IPS-NIHi7 (cell line): Measurements from ENCODE around the gene IL10RB.
"Not testable (repeated sequence)": the region's sequence is repeated elsewhere in the genome, so short reads cannot be mapped to it uniquely, and the experiment has no call there.

Experiments
- DNase-seq: peaks from one replicate; pipeline ENCODE4 v3.0.0; 2012; ENCODE audit warnings: mixed read lengths; ENCODE audit errors: extremely low spot score

IL10RB gene

DNA sequence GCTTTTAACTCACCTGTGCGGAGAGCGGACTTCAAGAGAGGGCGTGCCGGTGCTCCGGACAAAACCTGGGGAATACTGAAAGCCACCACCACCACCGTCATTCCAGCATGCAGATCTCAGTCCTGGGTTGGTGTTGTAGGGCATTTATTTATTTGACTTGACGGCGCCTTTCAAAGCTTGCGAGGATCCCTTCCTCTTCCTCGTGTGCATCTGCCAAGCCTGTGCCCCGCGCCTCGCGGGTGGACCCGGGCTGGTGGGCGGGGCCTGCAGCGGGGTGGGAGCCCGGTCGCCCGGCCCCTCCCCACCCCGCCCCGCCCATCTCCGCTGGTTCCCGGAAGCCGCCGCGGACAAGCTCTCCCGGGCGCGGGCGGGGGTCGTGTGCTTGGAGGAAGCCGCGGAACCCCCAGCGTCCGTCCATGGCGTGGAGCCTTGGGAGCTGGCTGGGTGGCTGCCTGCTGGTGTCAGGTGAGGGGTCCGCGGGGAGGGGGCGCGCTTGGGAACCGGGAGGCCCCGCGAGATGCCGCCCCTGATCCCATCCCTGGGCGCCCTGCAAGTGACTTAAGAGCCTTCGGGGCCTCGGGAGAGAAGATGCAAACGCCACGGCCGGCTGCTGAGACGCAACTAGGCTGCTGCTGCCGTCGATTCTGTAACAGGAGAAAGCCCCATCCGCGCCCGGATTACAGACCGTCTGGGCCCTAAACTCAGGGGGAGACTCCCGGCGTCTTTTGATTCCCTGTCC lies at the start of gene IL10RB:
IL10RB (plus strand) TSS at position 318 of the 739 bp plus-strand sequence; CDS start at position 417, 99 bp downstream.
- DNase-seq, result peak; percentile 94

DNA sequence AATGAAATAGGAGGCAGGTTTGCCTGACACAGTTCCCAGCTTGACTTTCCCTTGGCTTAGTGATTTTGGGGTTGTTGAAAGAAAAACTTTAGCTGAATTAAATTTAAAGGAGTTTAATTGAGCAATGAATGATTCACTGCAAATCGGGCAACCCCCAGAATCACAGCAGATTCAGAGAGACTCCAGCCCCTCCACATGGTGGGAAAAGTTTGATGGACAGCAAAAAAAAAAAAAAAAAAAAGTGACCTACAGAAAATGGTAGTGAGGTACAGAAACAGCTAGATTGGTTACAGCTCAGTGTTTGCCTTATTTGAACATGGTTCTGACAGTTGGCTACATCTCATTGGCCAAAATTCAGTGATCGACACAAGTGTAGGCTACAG lies 49.0 kb upstream of the IL10RB start:
- no peak for DNase-seq

DNA sequence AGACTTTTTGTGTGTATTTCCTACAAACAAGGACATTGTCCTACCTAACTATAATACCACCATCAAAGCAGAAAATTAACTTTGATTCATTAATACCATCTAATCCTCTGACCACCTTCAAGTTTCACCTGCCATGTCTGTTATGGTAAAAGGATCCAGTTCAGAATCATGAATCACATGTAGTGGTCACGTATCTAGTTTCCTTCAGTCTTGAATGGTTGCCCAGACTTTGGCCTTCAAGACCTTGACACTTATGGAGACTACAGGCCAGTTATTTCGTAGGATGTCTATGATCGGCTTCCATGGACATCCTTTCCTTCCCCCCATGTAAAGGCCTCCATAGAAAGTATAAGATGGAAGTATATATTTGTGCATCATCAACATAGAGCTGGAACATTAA lies 46.9 kb upstream of the IL10RB start:
- no peak for DNase-seq

DNA sequence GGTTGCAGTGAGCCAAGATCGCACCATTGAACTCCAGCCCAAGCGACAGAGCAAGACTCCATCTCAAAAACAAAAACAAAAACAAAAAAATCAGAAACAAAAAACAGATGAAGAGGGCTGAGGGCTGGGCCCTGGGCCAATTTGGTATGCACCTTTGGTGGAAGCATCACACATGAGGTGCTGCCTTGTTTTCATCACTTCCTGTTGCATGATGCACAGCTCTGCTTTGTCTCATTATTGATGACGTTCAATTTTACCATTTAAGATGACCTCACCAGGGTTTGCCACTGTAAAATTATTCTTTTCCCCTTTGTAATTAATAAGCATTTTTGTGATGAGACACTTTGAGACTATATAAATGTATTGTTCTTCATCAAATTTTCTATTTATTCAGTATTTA lies 46.2 kb upstream of the IL10RB start:
- no peak for DNase-seq

DNA sequence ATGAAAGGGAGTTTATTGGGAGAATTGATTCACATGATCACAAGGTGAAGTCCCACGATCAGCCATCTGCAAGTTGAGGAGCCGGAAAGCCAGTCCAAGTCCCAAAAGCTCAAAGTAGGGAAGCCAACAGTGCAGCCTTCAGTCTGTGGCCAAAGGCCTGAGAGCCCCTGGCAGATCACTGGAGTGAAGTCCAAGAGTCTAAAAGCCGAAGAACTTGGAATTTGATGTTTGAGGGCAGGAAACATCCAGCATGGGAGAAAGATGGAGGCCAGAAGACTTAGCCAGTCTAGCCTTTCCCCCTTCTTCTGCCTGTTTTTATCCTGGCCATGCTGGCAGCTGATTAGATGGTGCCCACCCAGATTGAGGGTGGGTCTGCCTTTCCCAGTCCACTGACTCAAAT lies 40.8 kb upstream of the IL10RB start:
- DNase-seq, result not testable (repeated sequence)

DNA sequence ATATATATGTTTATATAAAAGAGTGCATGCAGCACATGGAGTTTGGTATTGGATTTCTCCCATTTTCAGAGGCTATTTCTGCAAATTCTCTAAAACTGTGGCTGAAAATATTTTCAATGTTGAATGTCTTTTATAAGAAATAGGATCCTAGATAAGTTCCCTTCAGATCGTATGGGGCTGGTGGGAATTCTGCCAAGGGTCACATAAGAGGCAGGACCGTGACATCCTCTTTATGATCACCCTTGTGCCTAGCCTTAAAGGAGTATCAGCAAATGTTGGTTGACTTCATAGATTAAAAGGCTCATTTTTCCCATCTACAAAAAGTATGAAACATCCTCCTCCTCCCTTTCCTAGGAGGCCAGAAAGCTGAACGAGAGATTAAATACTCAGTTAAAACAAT lies 37.7 kb upstream of the IL10RB start:
- DNase-seq, result no peak

DNA sequence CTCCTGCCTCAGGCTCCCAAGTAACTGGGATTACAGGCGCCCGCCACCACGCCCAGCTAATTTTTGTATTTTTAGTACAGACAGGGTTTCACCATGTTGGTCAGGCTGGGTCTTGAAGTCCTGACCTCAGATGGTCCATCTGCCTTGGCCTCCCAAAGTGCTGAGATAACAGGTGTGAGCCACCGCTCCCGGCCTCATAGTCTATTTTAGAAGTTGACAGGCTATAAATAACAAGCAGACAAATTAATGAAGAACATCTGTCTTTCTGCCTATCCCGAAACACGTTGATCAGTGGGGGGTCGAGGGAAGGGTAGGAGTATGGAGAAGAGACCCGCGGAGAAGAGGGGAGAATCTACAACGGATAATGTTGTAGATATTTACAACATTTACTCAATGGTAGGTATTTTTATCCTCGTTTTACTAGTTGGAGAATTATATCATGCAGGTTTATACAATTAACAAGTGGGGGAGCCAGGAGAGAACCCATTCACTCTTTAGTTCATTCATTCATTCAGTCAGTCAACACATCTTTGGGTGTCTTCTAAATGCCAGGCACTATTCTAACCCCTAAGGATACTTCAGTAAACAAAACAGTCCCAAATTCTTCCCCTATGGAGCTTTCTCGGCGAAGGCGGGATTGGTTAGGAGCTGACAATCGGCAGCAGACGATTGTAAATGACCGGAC lies 36.9 kb upstream of the IL10RB start:
- no peak for DNase-seq

DNA sequence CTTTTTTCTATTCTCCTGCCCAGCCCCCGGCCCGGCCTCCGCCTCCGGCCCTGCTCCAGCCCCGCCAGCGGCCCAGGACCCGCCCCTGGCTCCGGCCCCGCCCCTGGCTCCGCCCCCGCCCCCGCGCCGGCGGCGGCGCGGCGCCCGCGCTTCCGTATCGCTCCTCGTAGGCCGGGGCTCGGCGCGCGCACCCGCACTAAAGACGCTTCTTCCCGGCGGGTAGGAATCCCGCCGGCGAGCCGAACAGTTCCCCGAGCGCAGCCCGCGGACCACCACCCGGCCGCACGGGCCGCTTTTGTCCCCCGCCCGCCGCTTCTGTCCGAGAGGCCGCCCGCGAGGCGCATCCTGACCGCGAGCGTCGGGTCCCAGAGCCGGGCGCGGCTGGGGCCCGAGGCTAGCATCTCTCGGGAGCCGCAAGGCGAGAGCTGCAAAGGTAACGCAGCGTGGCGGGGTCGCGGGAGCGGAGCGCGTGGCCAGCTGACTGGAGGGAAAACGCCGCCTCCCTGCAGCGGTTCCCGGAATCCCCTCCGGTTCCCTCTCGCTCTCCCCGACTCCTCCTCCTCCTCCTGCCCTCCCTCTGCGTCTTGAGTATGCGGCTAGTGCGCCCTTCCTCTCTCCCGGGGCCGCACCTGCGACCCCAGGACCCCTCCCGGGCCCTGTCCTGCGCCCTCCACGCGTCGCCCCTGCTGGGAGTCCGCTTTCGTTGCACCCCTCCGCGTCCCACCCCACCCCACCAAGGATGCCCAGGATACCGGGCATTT lies 36.2 kb upstream of the IL10RB start, which contains the start of gene IFNAR2:
IFNAR2 (plus strand) TSS at position 155 of the 761 bp plus-strand sequence. CDS start 11,985 bp downstream, outside the sequence.
- peak; percentile 98 for DNase-seq

DNA sequence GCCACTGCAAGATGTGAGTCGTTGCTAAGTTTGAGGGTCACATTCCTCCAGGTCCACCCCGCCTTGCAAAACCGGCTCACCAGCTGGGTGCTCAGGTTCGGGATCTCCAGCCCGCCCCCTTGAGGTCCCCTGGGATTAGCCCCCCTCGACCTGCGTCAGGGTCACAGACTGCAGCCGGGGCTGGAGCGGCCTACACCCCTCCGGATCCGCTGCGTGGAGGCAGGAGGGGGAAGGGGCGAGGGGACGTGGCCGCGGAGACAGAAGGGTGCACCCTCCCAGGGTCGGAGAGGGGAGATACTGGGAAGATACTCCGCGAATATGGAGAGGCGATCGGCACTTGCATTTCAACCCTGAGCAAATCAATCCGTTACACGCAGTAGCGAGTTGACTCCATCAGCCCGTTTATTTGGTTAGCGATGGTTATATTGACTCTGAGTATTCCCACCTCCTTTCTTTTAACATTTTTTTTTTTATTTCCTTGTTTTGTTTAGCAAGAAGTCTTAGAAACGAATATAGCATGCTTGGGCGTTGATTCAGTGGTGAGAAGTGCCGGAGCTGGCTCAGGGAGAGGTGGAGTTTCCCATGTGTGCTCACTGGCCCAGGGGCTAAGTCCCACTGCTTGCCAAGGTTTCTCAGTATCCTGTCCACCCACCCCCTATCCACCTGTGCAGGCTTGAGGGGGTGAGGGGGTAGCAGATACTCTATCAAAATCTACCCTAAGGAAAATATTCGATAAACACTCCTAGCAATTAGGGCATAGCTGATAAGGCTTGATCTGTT lies 35.4 kb upstream of the IL10RB start:
- DNase-seq, result peak; percentile 67

DNA sequence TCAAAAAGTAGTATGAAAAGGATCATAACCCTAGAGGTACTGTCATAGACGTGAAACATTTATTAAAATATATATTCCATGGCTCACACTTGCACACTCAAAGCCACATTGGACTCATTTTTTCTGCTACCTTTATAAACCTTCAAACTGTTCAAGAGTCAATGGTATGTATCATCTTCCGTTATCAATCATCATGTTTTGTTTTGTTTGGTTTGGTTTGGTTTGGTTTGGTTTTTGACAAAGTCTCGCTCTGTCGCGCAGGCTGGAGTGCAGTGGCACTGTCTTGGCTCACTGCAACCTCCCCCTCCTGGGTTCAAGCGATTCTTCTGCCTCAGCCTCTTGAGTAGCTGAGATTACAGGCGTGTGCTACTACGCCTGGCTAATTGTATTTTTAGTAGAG lies 34.6 kb upstream of the IL10RB start:
- DNase-seq, result no peak

DNA sequence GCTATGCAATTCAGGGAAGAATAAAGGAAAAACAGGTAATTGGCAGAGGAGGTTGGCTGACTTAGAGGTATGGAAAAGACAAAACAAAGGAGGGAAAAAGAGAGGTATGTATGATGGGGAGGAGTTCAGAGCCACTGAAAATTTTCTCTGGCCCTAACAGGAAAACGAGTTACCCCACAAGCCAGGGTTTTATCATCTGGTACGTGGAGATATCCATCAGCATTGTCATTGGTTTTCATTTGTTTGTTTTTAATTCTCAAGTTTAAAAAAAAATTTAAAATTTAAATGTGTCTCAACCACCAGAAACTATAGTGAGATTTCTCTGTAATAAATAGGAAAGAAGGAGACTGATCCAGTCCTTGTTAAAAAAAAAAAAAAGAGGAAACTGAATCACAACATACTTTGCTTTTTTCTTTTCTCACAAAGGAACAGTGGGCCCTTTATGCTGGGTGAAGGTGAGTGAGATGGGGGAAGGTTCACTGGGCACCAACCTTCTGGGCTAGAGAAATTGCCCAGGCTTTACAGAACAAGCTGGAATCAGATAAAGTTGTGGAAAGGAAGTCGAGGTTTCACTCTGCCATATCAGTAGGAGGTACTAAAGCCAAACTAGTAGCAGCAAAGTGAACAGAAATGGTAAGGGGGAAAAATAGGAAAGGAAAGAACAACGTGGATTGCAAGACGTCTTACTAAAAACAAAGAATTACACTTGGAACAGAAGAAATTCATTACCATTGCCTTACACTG lies 33.7 kb upstream of the IL10RB start:
- DNase-seq, result no peak

DNA sequence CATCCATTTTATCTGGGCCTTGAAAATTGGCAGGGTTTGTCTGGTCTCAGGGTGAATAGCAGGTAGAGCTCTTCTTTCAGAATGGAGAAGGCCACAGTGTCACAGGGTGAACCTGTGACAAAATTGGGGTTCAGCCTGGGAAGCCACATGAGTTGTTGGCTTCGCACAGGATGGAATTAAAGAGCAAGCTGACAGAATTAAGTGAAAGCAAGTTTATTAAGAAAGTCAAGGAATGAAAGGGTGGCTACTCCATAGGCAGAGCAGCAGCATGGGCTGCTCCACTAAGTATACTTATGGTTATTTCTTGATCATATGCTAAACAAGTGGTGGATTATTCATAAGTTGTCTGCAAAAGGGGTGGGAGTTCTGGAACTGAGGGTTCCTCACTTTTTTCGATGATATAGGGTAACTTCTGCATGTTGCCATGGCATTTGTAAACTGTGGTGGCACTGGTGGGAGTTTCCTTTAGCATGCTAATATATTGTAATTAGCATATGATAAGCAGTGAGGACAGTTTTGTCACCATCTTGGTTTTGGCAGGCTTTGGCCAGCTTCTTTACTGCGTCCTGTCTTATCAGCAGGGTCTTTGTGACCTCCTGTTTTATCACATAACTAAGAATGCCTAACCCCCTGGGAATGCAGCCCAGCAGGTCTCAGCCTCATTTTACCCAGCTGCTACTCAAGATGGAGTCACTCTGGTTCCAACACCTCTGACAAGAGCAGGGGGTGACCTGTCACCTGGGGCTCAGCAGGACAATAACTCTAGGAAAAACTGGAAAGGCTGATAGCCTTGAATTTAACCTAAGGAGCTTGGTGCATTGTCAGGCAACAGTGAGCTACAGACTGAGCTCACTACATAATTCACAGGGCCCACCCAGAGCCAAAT lies 31.3 kb upstream of the IL10RB start:
- no peak for DNase-seq

DNA sequence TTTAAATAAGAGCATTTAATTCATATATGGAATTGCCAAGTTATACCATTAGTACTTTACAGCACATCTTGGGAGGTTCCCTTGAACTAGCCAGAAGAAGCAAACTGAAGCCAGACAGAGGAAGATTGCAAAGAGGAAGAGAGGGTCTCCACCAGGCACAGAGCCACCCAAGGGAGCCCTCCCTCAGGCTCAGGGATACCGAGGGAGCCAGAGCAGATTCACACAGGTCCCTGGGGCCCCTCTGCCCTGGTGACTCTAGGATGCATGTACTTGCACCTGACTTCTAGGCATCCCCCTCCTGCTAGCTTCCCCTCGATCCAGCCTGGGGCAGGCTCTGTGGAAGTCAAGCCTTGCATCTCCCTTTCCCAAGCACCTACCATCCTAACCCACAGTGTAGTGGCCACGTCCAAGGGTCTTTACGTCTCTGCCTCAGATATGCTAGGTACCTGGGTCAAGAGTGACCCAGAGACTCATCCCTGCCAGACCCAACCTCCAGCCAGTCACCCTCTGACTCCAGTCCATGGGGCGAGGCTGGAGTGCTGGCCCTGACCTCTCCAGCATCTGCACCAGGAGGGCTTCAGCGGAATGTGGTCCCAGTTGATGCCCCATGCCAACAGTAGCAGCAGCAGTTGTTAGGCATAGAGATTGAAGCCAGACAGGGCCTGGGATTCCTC lies 30.0 kb upstream of the IL10RB start:
- DNase-seq, result no peak

DNA sequence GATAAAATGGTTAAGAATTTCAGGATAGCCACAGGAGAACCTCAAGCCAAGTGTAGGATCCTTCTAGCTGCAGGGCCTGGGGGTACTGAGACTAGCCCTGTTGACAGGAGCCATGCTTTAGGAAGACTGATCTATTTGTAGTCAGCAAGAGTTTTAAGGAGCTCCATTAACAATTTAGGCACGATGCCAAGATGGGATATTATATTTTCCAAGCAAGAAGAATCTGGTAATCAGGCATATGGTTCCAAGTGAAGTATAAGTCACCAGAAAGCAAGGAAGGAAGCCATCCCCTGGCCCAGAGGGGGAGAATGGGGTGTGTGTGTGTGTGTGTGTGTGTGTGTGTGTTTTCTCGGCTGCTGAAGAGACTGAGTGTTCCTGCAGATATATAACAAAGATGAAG lies 29.4 kb upstream of the IL10RB start:
- DNase-seq, result no peak

DNA sequence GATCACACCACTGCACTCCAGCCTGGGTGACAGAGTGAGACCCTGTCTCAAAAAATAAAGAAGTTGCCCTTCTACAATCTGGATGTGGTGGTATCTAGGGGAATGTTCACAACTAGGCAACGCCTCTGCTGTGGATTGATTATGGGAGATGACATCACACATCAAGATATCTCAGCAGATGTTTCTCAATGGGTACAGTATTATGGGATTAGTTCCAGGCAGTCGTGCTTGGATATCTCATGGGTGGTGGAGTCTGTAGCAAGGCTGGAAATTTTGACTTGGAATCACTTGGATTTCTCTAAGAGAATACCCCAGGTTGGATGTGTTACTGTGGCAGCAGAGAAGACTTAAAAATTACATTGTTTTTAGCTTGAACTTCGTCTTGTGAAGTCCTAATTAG lies 28.7 kb upstream of the IL10RB start:
- DNase-seq, result no peak

DNA sequence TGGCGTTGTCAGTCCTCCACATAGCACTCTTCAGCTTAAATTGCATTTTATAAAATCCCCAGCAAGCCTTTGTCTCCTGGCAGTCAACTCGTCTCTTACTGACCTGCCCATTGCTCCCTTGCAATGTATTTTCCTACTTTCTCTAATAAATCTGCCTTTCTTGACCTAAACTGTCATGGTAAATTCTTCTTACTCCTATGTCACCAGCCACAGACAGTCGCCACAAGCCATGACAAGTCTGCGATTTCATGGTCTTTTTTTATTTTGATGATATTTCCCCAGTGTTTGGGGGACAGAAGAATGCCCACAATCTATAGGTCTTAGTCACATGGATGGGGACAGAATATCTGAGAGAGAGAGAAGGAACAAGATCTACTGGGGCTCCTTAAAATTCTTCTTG lies 28.0 kb upstream of the IL10RB start:
- DNase-seq, result no peak

DNA sequence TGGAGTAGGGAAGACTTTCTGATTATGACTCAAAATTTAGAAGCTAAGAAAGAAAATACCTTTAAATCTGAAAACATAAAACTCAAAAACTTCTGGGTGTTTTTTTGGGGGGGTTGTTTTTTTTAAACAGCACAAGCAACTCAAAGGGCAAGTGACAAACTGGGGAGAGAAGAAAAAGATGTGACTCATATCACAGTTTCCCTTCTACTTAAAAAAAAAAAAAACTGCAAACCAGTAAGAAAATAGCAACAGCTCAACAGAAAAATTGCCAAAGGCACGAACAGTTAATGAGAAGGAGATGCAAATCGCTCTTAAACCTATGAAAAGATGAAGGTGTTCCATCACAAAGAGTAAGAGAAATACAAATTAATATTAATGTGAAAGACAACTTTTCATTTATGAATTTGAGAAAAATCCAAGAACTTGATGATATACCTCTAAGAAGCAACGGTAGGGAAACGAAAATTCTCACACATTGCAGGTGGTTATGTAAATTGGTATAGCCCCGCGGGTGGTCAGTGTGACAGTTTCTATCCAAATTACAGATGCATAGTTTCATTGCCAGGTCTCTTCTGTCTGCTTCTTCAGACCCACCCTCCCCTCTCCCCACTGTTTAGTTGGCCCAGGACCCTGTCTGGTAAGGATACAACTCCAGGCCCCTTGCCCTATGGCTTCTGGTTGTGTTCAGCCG lies 27.5 kb upstream of the IL10RB start:
- no peak for DNase-seq

DNA sequence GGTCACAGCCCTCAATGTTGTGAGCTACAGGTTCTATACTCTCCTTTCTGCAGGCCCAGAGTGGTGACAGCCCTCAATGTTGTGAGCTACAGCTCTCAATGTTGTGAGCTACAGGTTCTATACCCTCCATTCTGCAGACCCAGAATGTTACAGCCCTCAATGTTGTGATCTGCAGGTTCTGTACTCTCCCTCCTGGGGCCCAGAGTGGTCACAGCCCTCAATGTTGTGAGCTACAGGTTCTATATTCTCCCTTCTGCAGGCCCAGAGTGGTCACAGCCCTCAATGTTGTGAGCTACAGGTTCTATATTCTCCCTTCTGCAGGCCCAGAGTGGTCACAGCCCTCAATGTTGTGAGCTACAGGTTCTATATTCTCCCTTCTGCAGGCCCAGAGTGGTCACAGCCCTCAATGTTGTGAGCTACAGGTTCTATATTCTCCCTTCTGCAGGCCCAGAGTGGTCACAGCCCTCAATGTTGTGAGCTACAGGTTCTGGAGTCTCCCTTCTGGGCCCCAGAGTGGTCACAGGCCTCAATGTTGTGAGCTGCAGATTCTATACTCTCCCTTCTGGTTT lies 26.5 kb upstream of the IL10RB start:
- DNase-seq, result not testable (repeated sequence)

DNA sequence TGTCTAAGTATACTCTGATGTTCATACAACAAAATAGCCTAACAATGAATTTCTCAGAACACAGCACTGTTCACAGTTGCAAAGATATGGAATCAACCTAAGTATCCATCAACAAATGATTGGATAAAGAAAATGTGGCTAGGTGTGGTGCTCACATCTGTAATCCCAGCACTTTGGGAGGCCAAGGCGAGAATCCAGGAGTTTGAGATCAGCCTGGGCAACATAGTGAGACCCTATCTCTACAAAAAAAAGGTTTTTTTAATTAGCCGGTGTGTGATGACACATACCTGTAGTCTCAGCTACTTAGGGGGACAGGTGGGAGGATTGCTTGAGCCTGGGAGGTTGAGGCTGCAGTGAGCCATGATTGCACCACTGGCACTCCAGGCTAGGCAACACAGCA lies 25.8 kb upstream of the IL10RB start:
- no peak for DNase-seq
